ENCODE data around the gene SERPINI1.
"Not testable (repeated sequence)": the region's sequence is repeated elsewhere in the genome, so short reads cannot be mapped to it uniquely, and the experiment has no call there.

SERPINI1 gene

GRCh38 chr3:167821248-167821805 lies 85.8 kb downstream of the SERPINI1 start:
- no peak overlapping the region for H3K9ac ChIP-seq (ENCODE audit: low read depth, low read length, poor library complexity, severe bottlenecking)
- H3K4me1 ChIP-seq (ENCODE audit: insufficient read depth, low read length, poor library complexity, severe bottlenecking): no peaks in the 10 kb centered on the region
- TF ChIP-seq CTCF (conservative IDR thresholded peaks at IDR 0.05; ENCODE audit: low read length): no peak
- no peak for TF ChIP-seq EZH2phosphoT487 (IDR thresholded peaks at IDR 0.05; ENCODE audit: borderline replicate concordance)
- no peaks in the 10 kb centered on the region for H3K9me2 ChIP-seq (replicated peaks; ENCODE audit: low read depth, low read length)
- no peaks in the 10 kb centered on the region for H3K27me3 ChIP-seq (ENCODE audit: insufficient read depth, low read length, poor library complexity, severe bottlenecking)
- H2AFZ ChIP-seq (ENCODE audit: low read length): no peak overlapping the region
- H3K4me2 ChIP-seq (ENCODE audit: low read depth, low read length, poor library complexity, severe bottlenecking): no peak overlapping the region
- no peaks in the 10 kb centered on the region for H3K36me3 ChIP-seq (ENCODE audit: insufficient read depth, low read length)
- H4K20me1 ChIP-seq (ENCODE audit: insufficient read depth, low read length, poor library complexity, severe bottlenecking): no peaks in the 10 kb centered on the region
- no peak overlapping the region for H3K4me3 ChIP-seq (ENCODE audit: low read length, poor library complexity, severe bottlenecking)
- no peaks in the 10 kb centered on the region for H3K9me3 ChIP-seq (ENCODE audit: insufficient read depth, low read depth, low read length)
- no peaks in the 10 kb centered on the region for H3K79me2 ChIP-seq (ENCODE audit: insufficient read depth, low read length)
- H3F3A ChIP-seq (ENCODE audit: low read depth): no peaks in the 10 kb centered on the region

- H3K9me2 ChIP-seq (replicated peaks; ENCODE audit: low read depth, low read length): no peaks in the 10 kb centered on the region
- H3K27me3 ChIP-seq (ENCODE audit: insufficient read depth, low read length, poor library complexity, severe bottlenecking): no peaks in the 10 kb centered on the region
- H3K9me3 ChIP-seq (ENCODE audit: insufficient read depth, low read depth, low read length): no peaks in the 10 kb centered on the region
- no peak overlapping the region for H2AFZ ChIP-seq (ENCODE audit: low read length)
- H3K79me2 ChIP-seq (ENCODE audit: insufficient read depth, low read length): no peaks in the 10 kb centered on the region
- no peaks in the 10 kb centered on the region for H4K20me1 ChIP-seq (ENCODE audit: insufficient read depth, low read length, poor library complexity, severe bottlenecking)
- H3K9ac ChIP-seq (ENCODE audit: low read depth, low read length, poor library complexity, severe bottlenecking): no peak overlapping the region
- H3K4me2 ChIP-seq (ENCODE audit: low read depth, low read length, poor library complexity, severe bottlenecking): no peak overlapping the region
- TF ChIP-seq EZH2phosphoT487 (IDR thresholded peaks at IDR 0.05; ENCODE audit: borderline replicate concordance) (no peak), CTCF (conservative IDR thresholded peaks at IDR 0.05; ENCODE audit: low read length) (no peak)
- H3K4me3 ChIP-seq (ENCODE audit: low read length, poor library complexity, severe bottlenecking): no peak overlapping the region
- H3F3A ChIP-seq (ENCODE audit: low read depth): no peaks in the 10 kb centered on the region
- no peaks in the 10 kb centered on the region for H3K36me3 ChIP-seq (ENCODE audit: insufficient read depth, low read length)
- no peaks in the 10 kb centered on the region for H3K4me1 ChIP-seq (ENCODE audit: insufficient read depth, low read length, poor library complexity, severe bottlenecking)
Measured at GRCh38 chr3:167823738-167824137, 88.2 kb downstream of the SERPINI1 start.

GRCh38 chr3:167827588-167827987 lies 92.1 kb downstream of the SERPINI1 start:
- H3K4me1 ChIP-seq (ENCODE audit: insufficient read depth, low read length, poor library complexity, severe bottlenecking); H3K4me2 ChIP-seq (ENCODE audit: low read depth, low read length, poor library complexity, severe bottlenecking): not testable (repeated sequence)

GRCh38 chr3:167829071-167829470 lies 93.5 kb downstream of the SERPINI1 start:
- H3K4me2 ChIP-seq (ENCODE audit: low read depth, low read length, poor library complexity, severe bottlenecking): no peak overlapping the region
- H2AFZ ChIP-seq (ENCODE audit: low read length): no peak overlapping the region
- H4K20me1 ChIP-seq (ENCODE audit: insufficient read depth, low read length, poor library complexity, severe bottlenecking): no peaks in the 10 kb centered on the region
- H3K4me3 ChIP-seq (ENCODE audit: low read length, poor library complexity, severe bottlenecking): no peak overlapping the region
- H3K36me3 ChIP-seq (ENCODE audit: insufficient read depth, low read length): no peaks in the 10 kb centered on the region
- no peaks in the 10 kb centered on the region for H3K9me3 ChIP-seq (ENCODE audit: insufficient read depth, low read depth, low read length)
- H3K9ac ChIP-seq (ENCODE audit: low read depth, low read length, poor library complexity, severe bottlenecking): no peak overlapping the region
- no peaks in the 10 kb centered on the region for H3K4me1 ChIP-seq (ENCODE audit: insufficient read depth, low read length, poor library complexity, severe bottlenecking)
- H3K27me3 ChIP-seq (ENCODE audit: insufficient read depth, low read length, poor library complexity, severe bottlenecking): no peaks in the 10 kb centered on the region
- no peaks in the 10 kb centered on the region for H3K9me2 ChIP-seq (replicated peaks; ENCODE audit: low read depth, low read length)
- no peaks in the 10 kb centered on the region for H3K79me2 ChIP-seq (ENCODE audit: insufficient read depth, low read length)
- H3F3A ChIP-seq (ENCODE audit: low read depth): no peaks in the 10 kb centered on the region
- TF ChIP-seq EZH2phosphoT487 (IDR thresholded peaks at IDR 0.05; ENCODE audit: borderline replicate concordance) (no peak), CTCF (conservative IDR thresholded peaks at IDR 0.05; ENCODE audit: low read length) (no peak)

More at GRCh38 chr3:167827588-167827987, 92.1 kb downstream of the SERPINI1 start:
- not testable (repeated sequence) for H3K36me3 ChIP-seq (ENCODE audit: insufficient read depth, low read length); H3K4me3 ChIP-seq (ENCODE audit: low read length, poor library complexity, severe bottlenecking); H3K79me2 ChIP-seq (ENCODE audit: insufficient read depth, low read length); H3K9ac ChIP-seq (ENCODE audit: low read depth, low read length, poor library complexity, severe bottlenecking); H3K27me3 ChIP-seq (ENCODE audit: insufficient read depth, low read length, poor library complexity, severe bottlenecking); H3F3A ChIP-seq (ENCODE audit: low read depth); H2AFZ ChIP-seq (ENCODE audit: low read length); H3K9me3 ChIP-seq (ENCODE audit: insufficient read depth, low read depth, low read length); H4K20me1 ChIP-seq (ENCODE audit: insufficient read depth, low read length, poor library complexity, severe bottlenecking); H3K9me2 ChIP-seq (replicated peaks; ENCODE audit: low read depth, low read length)
